Subcutaneous adipose tissue (tissue), 4 donors: ENCODE results near the gene ENTPD6. TPM values are rescaled to one million over a fixed set of nuclear protein-coding genes. Genes with fewer than 3 reads are reported as not detected.

Experiments
- total RNA-seq, 4 donors: library from RNA; depleted of rRNA; stranded (reverse); fragments of >200 nt; gene quantifications; one replicate each; pipeline ENCODE4 v1.1.0, GENCODE V29; 2016
- TF ChIP-seq, protein P1 (sequence below): fragments of 450-650 bp; IDR thresholded peaks from one replicate; pipeline ENCODE4 v1.5.1; 2016; ENCODE audit warnings: low read depth, mild to moderate bottlenecking, control low read depth, antibody characterized with exemption, moderate library complexity

Gene ENTPD6
- total RNA-seq, result 10 to 100 TPM; 41.3 to 82.5 (median 53.6) TPM

GRCh38 chr20:25195014-25195961, at the start of gene ENTPD6:
Gene ENTPD6 (plus strand): TSS chr20:25195712. CDS start chr20:25206537, 10,825 bp downstream.
- TF ChIP-seq, protein P1, sequence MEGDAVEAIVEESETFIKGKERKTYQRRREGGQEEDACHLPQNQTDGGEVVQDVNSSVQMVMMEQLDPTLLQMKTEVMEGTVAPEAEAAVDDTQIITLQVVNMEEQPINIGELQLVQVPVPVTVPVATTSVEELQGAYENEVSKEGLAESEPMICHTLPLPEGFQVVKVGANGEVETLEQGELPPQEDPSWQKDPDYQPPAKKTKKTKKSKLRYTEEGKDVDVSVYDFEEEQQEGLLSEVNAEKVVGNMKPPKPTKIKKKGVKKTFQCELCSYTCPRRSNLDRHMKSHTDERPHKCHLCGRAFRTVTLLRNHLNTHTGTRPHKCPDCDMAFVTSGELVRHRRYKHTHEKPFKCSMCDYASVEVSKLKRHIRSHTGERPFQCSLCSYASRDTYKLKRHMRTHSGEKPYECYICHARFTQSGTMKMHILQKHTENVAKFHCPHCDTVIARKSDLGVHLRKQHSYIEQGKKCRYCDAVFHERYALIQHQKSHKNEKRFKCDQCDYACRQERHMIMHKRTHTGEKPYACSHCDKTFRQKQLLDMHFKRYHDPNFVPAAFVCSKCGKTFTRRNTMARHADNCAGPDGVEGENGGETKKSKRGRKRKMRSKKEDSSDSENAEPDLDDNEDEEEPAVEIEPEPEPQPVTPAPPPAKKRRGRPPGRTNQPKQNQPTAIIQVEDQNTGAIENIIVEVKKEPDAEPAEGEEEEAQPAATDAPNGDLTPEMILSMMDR, result no peak

- TF ChIP-seq, protein P1, result no peak
These were observed 48.5 kb upstream of the ENTPD6 start for GRCh38 chr20:25146976-25147375.

- TF ChIP-seq, protein P1, result no peak
These were observed 47.8 kb upstream of the ENTPD6 start for GRCh38 chr20:25147716-25148115.

GRCh38 chr20:25148181-25148981, 47.1 kb upstream of the ENTPD6 start:
- TF ChIP-seq, protein P1, result no peak

GRCh38 chr20:25148982-25149846, 46.3 kb upstream of the ENTPD6 start:
- TF ChIP-seq, protein P1, result no peak

GRCh38 chr20:25150016-25150415, 45.5 kb upstream of the ENTPD6 start:
- TF ChIP-seq, protein P1, result no peak
